MCF 10A (cell line): ENCODE measurements around the gene GABRA5. TPM values are rescaled to one million over a fixed set of nuclear protein-coding genes. Genes with fewer than 3 reads are reported as not detected.

Experiments
- BruUV-seq: library from RNA; stranded (reverse); fragments of 400-500 nt; replicated peaks from 2 replicates; lab custom pipeline; 2021; lab: Mats Ljungman, UMichigan
- CTCF ChIA-PET: fragments of 300-600 bp; sonication (Branson Sonifier 250); formaldehyde crosslinking; extraction: SDS; loops from one replicate; lab custom pipeline; 2021; ENCODE audit warnings: antibody characterized with exemption, inconsistent platforms; lab: Yijun Ruan, JAX
- POLR2A ChIA-PET: fragments of 300-600, 350-650 bp; sonication (Branson Sonifier 250); formaldehyde crosslinking; extraction: SDS; loops from one replicate; lab custom pipeline; 2020; ENCODE audit warnings: antibody characterized with exemption, inconsistent platforms; lab: Yijun Ruan, JAX
- DNase-seq: peaks from one replicate; pipeline ENCODE4 v3.0.0-alpha.2; 2018; ENCODE audit not compliant: unreplicated experiment
- H3K27ac Mint-ChIP-seq: one replicate; pipeline ENCODE4 v1.8.0; 2022; ENCODE audit warnings: mild to moderate bottlenecking, low read depth, mixed read lengths; ENCODE audit not compliant: unreplicated experiment
- H3K27me3 Mint-ChIP-seq: one replicate; pipeline ENCODE4 v1.8.0; 2022; ENCODE audit warnings: mixed read lengths; ENCODE audit not compliant: insufficient read depth, unreplicated experiment
- H3K36me3 Mint-ChIP-seq: one replicate; pipeline ENCODE4 v1.8.0; 2022; ENCODE audit warnings: mild to moderate bottlenecking, moderate library complexity, mixed read lengths; ENCODE audit not compliant: insufficient read depth, unreplicated experiment
- H3K4me1 Mint-ChIP-seq: one replicate; pipeline ENCODE4 v1.8.0; 2022; ENCODE audit warnings: mixed read lengths; ENCODE audit not compliant: insufficient read depth, unreplicated experiment
- H3K4me3 Mint-ChIP-seq: one replicate; pipeline ENCODE4 v1.8.0; 2022; ENCODE audit warnings: mild to moderate bottlenecking, moderate library complexity, mixed read lengths; ENCODE audit not compliant: unreplicated experiment
- H3K9me3 Mint-ChIP-seq: one replicate; pipeline ENCODE4 v1.8.0; 2022; ENCODE audit warnings: mixed read lengths; ENCODE audit not compliant: unreplicated experiment
- intact Hi-C: fragments of 100-400 bp; cut with micrococcal nuclease; formaldehyde crosslinking; loops from 2 replicates; pipeline ENCODE4 v1.14.1; 2022
- total RNA-seq: library from RNA; stranded (reverse); gene quantifications from 2 replicates; pipeline ENCODE4 v1.2.3, GENCODE V29; 2022
- TF ChIP-seq, protein P1 (sequence below): fragments of 200-600 bp; IDR thresholded peaks from one replicate; pipeline ENCODE4 v1.8.0; 2022; ENCODE audit warnings: antibody characterized with exemption, mild to moderate bottlenecking; ENCODE audit not compliant: unreplicated experiment

Gene GABRA5
- total RNA-seq, 1 experiment from 2014 or later = not detected

DNA sequence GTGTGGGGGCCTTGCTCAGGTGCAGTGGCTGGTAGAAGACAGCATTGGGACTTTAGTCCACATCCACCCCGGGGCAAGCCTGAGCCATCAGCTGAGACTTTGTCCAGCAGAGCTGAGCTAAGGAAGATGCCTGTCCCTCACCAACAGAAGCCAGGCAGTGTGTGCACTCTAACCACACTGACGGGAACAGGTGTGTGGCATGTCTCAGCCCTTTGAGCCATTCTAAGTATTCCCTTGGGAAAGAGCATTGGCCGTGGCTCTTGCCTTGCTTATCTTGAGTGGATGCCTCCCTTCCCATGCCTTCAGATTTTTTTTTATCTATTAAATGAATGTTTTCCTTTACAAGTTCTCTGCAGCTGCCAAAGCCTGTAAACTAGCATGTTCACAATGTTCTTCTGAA, 3.5 kb downstream of the GABRA5 start:
- ChIA-PET POLR2A (no interaction called here), CTCF (no interaction called here)
- H3K4me3 Mint-ChIP-seq = no peak overlapping the region
- no TSS peak for BruUV-seq
- no peaks in the 10 kb centered on the region for H3K27me3 Mint-ChIP-seq
- TF ChIP-seq, protein P1, sequence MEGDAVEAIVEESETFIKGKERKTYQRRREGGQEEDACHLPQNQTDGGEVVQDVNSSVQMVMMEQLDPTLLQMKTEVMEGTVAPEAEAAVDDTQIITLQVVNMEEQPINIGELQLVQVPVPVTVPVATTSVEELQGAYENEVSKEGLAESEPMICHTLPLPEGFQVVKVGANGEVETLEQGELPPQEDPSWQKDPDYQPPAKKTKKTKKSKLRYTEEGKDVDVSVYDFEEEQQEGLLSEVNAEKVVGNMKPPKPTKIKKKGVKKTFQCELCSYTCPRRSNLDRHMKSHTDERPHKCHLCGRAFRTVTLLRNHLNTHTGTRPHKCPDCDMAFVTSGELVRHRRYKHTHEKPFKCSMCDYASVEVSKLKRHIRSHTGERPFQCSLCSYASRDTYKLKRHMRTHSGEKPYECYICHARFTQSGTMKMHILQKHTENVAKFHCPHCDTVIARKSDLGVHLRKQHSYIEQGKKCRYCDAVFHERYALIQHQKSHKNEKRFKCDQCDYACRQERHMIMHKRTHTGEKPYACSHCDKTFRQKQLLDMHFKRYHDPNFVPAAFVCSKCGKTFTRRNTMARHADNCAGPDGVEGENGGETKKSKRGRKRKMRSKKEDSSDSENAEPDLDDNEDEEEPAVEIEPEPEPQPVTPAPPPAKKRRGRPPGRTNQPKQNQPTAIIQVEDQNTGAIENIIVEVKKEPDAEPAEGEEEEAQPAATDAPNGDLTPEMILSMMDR = no peak
- peaks cover 10% of the 10 kb centered on the region for H3K9me3 Mint-ChIP-seq
- intact Hi-C loops = no loop called here
- H3K36me3 Mint-ChIP-seq = no peaks in the 10 kb centered on the region
- H3K4me1 Mint-ChIP-seq = no peaks in the 10 kb centered on the region
- no peak overlapping the region for H3K27ac Mint-ChIP-seq
- DNase-seq = no peak

- ChIA-PET POLR2A (no interaction called here), CTCF (no interaction called here)
- H3K4me1 Mint-ChIP-seq = no peaks in the 10 kb centered on the region
- no peak overlapping the region for H3K27ac Mint-ChIP-seq
- no peaks in the 10 kb centered on the region for H3K27me3 Mint-ChIP-seq
- H3K36me3 Mint-ChIP-seq = no peaks in the 10 kb centered on the region
- H3K9me3 Mint-ChIP-seq = peaks cover 10% of the 10 kb centered on the region
- no peak overlapping the region for H3K4me3 Mint-ChIP-seq
- intact Hi-C loops = no loop called here
- TF ChIP-seq, protein P1 = no peak
- no TSS peak for BruUV-seq
- no peak for DNase-seq
Observed at GRCh38 chr15:26872206-26872605, 5.3 kb downstream of the GABRA5 start.

DNA sequence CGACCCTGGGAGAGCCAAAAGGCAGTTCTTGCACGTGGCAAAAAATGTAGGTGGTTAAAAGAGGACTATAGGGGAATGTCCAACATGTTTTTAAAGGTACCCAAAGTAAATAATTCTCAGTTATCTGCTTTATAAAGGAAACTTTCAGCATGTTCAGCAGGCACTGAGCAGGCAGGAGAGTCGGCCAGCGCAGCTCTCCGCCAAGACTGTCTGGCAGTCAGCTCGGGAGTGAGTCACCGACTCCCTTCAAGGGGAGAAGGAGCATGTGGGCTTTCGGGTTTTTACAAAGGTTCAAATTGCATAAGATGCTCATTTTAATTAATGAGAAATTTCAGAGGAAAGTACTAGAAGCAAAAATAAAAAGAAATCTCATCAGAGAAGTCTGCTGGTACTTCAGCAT, 7.0 kb downstream of the GABRA5 start:
- Mint-ChIP-seq H3K4me1 (no peaks in the 10 kb centered on the region), H3K36me3 (no peaks in the 10 kb centered on the region), H3K9me3 (peaks cover 10% of the 10 kb centered on the region), H3K27me3 (no peaks in the 10 kb centered on the region), H3K4me3 (no peak overlapping the region), H3K27ac (no peak overlapping the region)
- ChIA-PET CTCF (no interaction called here), POLR2A (no interaction called here)
- intact Hi-C loops = no loop called here
- DNase-seq = no peak
- no TSS peak for BruUV-seq
- TF ChIP-seq, protein P1 = no peak

DNA sequence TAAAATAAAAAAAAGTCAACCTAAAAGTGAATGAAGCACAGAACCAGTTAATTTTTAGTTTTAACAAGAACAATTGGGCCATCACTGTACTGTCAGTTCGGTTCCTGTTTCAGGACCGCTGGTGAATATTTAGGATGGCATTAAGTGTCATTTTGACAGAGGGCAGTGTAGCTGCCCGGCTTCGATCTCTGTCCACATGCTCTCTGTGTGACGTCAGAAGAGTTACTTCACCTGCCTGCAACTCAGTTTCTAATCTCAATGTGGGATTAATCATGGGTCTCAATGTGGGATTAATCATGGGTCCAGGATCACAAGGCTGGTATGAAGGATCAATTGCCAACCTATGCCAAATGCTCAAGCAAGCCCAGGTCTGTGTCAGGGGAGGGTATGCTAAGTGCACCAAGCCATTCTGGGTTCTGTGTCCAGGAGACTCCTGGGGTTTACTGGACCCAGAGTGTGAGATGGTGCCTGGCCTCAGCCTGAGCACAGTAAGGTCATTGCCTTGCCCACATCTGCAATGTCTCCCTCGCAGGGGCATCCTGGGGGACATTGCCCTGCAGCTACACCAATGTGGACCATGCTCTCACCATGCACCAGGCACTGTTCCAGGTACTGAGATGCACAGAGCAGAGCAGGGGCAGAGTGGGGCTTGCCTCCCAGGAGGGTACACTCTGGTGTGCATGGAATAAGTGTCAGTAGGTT, 8.1 kb downstream of the GABRA5 start:
- TF ChIP-seq, protein P1 = no peak
- Mint-ChIP-seq H3K27me3 (no peaks in the 10 kb centered on the region), H3K4me1 (no peaks in the 10 kb centered on the region), H3K27ac (no peak overlapping the region), H3K36me3 (no peaks in the 10 kb centered on the region), H3K9me3 (peaks cover 10% of the 10 kb centered on the region), H3K4me3 (no peak overlapping the region)
- no TSS peak for BruUV-seq
- DNase-seq = no peak
- ChIA-PET CTCF (no interaction called here), POLR2A (no interaction called here)
- intact Hi-C loops = no loop called here
